GM18499 (cell line): ENCODE results near the gene OSTN.

Experiments used
- ATAC-seq: cut with Tn5 transposase; IDR thresholded peaks from one replicate; pipeline ENCODE4 v1.9.1; 2021; ENCODE audit warnings: moderate number of reproducible peaks; ENCODE audit not compliant: insufficient read depth, unreplicated experiment

The OSTN gene

DNA sequence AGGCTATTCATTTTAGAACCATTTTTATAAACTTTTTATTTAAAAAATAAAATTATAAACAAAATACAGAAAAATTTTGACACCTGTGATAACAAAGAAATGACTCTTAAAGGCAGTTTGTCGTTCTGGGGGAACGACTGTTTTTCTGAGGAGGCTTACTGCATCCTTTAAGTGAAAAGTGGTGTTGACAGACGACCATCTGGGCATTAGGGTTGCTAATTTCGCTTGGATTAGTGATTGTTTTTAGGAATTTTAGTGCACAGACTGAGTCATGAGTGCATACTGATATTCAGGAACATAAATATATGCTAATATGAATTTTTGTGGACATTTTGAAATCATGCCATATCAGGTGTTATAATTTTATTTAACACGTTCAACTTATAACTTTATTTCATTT lies 28.5 kb downstream of the OSTN start:
- ATAC-seq: no peak

DNA sequence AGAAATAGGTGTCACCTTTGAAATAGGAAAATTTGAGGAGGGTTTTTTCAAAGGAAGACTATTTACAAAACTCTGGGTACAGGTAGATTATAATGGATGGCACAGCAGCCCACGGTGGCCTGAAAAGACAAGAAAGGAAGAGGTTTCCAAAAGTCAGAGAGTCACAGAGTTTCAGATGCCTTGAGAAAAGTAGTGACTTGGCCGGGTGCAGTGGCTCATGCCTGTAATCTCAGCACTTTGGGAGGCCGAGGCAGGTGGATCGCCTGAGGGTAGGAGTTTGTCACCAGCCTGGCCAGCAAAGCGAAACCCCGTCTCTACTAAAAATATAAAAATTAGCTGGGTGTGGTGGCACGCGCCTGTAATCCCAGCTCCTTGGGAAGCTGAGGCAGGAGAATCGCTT lies 35.2 kb downstream of the OSTN start:
- no peak for ATAC-seq

DNA sequence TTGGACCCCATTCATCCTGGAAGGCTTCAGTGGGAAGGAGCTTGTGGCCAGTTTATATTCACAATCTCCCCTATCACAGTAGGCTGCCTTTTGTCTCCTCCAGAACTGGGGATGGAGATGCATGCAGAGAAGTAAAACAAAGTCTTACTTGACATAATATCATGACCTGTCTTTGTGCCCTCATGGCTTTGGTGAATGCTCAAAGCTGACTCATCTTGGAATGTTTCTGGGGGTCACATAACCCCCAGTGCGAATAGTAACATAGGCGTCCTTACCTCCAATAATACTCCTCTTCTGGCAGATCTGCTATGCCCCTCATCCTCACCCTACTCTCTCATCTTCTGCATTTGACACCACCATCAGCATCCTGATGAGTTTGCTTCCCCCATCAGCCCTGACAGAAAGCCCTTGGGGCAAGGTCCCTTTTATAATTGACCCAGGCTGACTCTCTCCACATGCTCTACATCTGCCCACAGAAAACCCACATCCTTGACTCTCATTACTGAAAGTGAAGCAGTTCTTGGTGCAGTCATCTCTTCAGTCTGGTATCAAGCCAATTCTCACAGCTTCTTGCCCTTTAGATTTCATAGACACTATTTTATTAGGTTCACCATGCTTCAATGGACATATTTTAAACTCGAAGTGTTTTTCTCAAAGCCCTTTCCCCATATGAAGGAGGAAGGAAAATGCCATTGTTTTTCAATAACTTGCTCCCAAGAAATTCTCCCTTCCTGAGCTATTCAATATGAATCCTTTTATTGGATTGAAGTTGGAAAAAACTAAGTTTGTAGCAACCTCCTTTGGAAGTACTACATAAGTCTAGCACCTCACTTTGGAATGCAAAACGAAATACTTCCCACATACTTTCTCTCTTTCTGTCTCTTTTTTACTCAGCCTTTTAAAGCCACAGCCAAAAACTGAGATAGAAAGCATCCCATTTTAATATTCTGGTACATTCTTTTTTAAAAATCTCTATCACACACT lies 36.6 kb downstream of the OSTN start:
- ATAC-seq: peak; percentile 99

DNA sequence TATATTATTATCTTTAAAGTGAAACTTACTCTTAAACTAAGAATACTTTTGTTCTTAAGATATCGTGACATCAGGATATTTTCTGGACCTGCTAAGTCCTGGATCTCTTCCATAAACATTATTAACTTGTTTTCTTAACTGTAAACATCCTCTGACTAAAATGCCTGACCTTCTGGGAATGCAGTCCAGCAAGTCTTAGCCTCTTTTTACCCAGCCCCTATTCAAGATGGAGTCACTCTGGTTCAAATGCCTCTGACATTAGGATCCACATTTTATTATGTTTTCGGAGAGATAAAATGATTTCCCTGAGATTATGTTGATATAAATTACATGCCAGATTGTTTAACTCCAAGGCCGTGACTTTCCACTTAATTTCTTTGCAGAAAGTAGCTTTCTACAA lies 37.6 kb downstream of the OSTN start:
- no peak for ATAC-seq

DNA sequence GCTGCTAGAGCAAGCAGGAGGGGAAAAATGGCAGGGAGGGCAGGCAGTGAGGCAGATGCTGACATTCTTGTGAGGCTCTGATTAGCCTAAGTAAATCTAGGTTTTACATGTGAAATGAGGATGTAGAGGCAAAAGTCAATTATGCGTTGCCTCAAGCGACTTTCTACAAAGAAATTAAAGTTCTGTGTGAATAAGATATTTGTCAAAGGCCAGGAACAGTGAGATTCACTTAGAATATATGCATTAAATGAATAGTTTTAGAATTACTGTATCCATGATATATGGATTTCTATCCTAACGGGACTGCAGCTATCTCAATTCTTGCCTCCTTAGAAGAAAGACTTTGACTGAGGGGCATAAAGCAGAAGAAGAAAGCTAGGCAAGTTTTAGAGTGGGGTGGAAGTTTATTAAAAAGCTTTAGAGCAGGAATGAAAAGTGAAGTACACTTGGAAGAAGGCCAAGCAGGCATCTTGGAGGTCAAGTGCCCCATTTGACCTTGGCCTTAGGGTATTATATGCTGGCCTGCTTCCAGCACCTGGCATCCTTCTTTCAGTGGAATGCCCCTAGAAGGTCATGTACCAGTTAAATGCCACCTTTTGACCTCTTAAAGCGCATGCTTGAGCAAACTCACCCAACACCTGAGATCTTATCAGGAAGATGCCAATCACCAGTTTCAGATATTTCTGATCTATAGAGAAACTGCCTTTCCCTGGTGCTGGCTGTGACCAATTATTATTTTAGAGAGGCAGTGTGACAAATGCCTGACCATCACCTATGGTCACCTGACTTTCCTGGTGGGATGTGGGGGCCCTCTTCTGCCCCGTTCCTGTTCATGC lies 38.2 kb downstream of the OSTN start:
- no peak for ATAC-seq

DNA sequence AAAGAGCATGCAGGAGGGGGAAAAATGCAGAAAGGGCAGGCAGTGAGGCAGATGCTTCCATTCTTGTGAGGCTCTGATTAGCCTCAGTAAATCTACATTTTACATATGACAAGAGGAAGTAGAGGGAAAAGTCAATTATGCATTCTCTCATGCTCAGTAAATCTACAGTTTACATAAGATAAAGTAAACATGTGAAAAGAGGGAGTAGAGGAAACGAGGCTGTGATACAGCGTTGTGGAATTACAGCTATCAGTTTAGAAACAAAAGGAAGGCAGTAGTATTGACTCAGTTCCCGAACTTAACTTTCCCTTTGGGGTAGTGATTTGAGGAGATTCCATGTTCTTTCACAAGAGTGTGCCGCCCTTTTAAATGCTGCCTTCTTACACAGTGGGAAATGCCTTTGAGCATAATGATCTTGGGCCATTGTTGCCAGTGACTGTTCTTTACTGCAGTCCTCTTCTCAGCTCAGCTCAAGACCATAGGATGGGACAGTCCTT lies 39.3 kb downstream of the OSTN start:
- no peak for ATAC-seq

DNA sequence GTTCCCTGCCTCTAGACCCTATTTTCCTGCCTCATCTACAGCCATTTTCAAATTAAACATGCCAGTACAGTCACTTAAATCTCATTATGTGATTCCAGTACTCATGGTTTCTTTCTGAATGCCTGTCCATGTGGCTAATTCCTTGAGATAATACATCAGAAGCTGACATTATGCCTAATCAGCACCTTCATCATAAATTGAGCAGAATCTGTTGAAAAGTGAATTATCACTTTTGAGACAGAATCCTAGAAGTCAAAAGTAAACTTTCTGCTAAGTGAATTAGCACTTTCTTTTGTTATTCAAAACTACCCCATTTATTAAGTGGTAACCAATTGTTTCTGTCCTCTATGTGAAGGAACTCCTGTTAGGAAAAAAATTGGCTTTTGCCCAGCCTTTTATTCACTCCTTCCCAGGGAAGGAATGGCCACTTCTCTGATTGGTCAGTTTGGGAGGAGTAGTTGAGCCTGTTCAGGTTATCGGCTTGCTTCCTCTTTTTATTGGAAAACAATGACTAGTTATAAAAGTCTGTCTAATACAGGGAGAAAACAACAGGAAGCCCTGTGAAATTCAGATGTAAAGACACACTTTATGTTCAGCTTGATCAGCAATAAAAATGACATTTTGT lies 40.5 kb downstream of the OSTN start:
- ATAC-seq: no peak

DNA sequence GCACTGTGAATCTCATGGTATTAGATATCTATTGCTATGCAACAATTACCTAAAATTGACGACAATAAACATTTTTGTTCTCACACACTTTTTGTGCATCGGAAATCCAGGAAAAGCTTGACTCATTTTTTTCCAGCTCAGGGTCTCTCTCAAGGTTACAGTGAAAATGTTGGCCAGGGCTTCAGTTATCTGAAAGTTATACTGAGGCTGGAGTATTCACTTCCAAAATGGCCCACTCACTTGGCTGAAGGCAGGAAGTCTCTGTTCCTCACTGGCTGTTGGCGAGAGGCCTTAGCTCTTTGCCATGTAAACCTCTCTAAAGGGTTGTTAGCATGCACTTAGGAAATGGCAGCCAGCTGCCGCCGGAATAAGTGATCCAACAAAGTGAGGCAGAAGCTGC lies 41.4 kb downstream of the OSTN start:
- no peak for ATAC-seq

DNA sequence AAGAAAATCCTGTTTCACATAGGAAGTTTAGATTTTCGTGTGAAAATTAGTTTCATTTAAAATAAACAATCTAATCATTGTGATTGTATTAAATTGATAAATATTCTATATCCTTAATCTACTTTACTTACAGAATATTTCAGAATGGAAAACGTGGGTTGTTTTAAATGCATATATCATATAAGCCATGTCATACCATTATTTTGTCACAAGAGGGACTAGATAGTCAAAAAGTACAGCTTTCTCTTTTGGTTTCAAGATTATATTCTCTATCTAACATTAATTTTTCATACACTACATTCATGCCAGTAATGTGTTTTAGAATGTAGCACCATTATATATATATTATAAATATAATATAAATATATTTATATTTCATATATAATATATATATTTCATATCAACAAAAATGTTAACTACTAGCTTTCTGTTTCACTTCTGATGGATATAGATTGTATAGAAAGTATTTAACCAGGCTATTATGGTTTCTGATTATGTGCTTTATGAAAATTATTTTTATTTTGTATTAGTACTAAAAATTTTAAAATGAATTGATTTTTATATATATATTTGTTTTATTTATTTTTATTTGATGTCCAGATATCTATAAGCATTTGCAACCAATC lies 45.3 kb downstream of the OSTN start:
- peak; percentile 29 for ATAC-seq

DNA sequence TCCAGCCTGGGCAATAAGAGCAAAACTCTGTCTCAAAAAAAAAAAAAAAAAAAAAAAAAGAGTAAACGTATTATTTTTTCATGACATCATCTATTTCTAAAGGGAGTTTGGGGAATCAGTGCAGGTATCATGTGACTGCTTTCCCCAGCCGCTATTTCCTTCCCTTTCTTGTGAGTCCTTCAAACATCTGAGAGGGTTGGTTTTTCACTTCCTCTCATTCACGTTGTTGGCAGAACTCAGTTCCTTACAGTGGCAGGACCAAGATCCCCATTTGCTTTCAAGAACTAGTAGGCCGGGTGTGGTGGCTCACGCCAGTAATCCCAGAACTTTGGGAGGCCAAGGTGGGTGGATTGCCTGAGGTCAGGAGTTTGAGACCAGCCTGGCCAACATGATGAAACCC lies 47.0 kb downstream of the OSTN start:
- ATAC-seq: peak; percentile 41

DNA sequence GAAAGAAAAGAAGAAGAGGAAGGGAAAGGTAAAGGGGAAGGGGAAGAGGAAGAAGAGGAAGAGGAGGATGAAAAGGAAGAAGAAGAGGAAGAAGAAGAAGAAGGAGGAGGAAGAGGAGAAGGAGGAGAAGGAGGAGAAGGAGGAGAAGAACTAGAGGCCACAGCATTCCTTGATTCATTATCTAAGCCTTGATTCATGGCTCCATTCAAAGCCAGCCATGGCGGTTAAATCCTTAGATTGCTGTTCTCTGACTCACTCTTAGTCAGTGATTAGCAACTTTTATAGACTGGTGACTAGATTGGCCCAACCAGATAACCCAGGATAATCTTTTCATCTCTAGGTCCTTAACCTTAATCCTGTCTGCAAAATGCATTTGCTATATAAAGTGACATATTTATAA lies 47.6 kb downstream of the OSTN start:
- no peak for ATAC-seq

DNA sequence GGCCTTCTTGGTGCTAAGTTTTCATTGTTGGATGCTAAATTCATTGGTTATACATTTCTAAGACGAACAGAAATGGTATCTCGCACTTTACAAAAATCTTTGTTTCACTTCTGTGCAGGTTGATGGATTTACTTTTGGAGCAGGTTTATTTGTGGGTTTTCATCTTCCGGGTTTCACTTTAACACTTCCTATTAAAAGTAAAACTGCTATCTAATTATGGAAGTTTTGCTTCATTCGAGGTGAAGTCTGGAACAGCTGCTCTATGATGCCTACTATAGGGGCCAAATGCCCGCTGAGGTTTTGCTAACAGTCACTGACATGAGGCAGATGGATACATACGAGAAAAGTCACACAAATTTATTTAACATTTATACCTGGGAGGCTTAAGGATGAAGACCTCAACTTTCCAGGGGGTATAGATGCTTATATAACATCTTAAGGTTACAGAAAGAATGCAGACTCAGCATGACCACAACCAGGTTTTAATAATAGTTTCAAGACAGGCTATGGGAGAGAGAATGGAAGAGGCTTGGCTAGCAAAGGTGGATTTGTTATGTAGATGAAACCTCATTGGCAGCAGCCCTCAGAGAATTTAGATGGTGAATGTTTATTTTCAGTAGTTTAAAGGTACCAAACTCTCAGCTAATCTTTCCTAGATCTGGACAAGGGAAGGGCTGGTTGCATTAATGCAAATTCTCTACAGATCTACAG lies 54.2 kb downstream of the OSTN start:
- no peak for ATAC-seq

DNA sequence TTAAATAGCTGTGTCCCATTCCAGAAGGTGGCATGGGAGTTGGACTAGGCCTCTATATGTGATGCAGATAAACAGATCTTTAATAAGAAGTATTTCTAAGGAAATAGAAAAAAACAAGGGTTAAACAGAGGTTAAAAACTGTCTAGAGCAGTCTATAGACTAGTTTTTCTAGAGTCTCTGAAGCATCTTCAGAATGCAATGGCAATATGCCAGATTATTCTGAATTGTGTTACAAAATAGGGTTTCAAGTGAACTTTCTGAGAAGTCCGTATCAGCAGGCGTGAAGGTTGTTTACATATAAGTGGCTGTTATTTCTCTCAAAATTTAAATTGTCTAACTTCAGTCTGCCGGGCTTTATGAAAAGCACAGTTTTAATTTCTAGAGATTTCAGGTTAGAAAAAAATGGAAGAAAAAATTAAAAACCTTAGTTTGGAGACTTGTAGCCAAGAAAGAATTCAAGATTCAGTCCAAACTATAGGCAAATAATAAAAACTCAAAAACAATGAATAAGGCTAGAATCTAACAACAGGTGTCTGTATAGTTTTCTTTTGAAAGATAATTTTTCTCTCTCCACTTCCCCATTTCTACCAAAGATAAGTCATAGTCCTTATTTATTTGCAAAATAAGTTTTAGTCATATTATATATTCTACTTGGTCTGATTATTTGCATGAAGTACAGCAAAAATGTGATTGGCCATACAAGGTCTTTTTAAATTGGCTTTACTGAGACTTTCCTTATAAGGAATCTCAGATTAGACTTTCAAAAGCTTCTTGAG lies 55.2 kb downstream of the OSTN start:
- no peak for ATAC-seq

DNA sequence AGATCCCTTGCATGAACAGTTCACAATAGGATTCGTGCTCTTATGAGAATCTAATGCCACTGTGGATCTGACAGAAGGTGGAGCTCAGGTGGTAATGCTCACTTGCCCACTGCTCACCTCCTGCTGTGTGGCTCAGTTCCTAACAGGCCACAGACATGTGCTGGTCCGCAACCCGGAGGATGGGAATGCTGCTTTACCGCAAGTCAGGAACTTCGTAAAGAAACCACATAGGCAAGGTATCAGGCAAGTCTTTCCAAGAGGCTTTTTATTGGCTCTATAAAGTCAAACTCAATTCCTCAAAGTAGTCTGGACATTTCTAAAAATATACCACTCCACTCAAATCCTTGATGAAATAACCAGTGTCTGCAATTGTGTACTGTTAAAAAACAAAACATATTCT lies 56.1 kb downstream of the OSTN start:
- no peak for ATAC-seq

DNA sequence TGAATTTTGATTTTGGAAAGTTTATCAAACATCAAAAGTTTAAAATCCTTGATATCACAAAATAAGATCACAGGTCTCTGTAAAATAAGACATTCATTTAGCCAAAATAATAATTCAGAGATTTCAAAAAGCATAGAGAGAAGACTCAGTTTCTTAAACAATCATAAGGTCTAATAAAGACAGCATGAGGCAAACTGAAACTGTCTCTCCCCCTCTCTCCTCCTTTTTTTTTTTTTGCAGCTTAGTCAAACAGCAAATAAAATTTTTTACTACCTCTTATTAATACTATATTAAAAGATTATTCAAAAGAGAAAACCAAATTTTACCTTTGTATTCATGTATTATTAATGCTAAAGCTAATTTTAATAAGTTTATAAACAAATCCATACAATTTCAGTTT lies 57.4 kb downstream of the OSTN start:
- no peak for ATAC-seq

DNA sequence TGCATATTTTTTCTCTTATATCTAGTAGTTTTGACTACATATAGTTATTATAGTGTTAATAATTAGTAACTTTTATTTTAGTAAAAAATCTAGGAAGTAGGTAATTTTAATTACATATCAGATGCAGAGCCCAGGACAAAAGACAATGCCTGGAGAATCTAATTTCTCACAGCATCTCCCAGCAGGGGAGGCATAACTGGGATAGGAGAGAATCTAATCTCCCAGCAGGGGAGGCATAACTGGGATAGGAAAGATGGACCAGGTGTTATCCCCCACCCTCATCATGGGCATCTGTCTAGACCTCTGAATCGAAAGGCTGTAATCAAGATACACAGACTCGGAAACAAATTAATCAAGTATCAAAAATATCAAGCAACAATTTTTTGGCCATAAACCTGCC lies 58.2 kb downstream of the OSTN start:
- no peak for ATAC-seq

DNA sequence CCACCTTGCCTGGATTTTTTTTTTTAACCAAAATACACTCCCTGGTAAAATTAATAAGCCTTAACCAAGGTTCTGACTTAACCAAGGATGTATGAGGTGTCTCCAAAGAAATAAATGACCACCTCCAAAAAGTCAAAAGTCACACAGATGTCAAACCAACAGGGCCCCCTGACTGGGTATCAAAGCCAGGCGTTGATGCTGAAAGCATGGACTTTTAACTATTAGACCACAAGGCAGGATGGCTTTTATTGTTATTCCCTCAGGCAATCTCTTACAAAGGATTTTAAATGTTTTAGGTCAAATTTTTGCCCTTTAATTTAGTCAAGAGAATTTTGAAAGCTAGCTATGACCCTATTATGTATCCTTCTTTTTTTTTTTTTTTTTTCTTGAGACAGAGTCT lies 60.4 kb downstream of the OSTN start:
- no peak for ATAC-seq

DNA sequence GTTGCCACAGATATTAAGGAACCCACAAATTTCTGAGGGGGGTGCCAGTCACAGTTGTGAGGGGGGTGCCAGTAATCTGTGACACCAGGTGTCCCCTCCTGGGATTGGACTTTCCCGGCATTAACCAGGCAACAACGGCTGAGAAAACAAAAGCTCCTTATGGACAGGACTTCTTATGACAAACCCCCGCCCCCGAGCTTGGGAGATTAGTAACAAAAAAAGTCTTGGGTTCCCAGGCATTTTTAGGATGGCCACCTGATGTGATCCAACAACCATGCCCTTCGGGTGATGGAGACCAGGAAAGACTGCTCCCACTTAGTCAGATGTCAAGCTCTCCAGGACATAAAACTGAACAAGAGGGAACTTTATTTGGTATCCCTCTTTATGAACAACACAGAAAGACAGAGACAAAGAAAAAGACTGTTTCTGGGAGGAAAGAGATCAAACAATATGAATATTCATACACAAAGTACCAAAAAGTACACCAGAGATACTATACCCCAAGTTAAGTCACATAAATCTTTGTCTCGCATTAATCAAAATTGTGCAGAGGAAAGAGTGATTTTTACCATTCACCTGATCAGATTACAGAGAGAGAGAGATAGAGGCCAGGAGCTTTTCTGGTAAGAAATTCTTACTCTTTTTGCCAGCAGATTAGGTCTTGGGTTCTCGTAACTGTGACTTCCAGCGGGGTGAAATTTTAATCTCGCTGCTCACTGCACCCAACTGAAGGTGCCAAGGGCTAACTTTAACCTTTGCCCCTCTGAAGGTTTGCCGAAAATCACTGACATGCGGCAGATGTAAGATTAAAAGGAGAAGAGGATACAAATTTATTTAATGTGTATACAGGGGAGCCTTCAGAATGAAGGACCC lies 61.6 kb downstream of the OSTN start:
- no peak for ATAC-seq
